Measurements from ENCODE around the gene DDX1. TPM values are rescaled to one million over a fixed set of nuclear protein-coding genes. Genes with fewer than 3 reads are reported as not detected.
"Not testable (repeated sequence)": the region's sequence is repeated elsewhere in the genome, so short reads cannot be mapped to it uniquely, and the experiment has no call there.

DDX1 gene
- total RNA-seq, 3 donors from 2014 or later = 70.7 to 96.7 (median 72.4) TPM

DNA sequence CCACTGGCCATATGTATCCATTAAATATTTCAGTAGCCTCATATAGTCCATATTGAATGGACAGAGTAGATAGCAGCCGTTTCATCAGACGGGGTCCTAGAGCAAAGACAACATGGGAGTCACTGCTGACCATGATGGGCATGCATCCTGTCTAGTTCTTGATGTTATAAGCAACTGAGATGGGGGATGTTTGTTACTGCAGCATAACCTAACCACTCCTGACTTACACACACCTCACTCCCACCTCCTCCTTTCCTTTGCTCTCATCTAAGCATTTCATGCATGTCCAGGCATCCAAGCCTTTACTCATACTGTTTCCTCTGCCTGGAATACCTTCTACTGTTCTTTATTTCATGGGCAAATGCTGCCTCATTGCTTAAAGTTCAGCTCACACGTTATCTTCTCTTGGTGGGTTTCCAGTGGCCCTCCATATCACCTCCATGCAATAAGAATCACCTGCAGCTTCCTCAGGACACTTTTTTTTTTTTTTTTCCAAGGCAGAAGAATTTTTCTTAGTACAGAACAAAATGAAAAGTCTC lies 87.8 kb downstream of the DDX1 start:
- DNase-seq = no peak
- H3K36me3 ChIP-seq (ENCODE audit: low read depth) = no peaks in the 10 kb centered on the region
- no peaks in the 10 kb centered on the region for H3K9me3 ChIP-seq
- TF ChIP-seq CTCF (IDR thresholded peaks at IDR 0.05) = no peak
- no peaks in the 10 kb centered on the region for H3K4me1 ChIP-seq (ENCODE audit: low read depth)
- intact Hi-C loops (cut with DNase I, micrococcal nuclease) = no loop called here
- no peak overlapping the region for H3K4me3 ChIP-seq
- ATAC-seq = no peak

GRCh38 chr2:15680132-15680531 lies 88.5 kb downstream of the DDX1 start:
- H3K9me3 ChIP-seq; intact Hi-C loops (cut with DNase I, micrococcal nuclease); H3K36me3 ChIP-seq (ENCODE audit: low read depth); DNase-seq; ATAC-seq; H3K4me1 ChIP-seq (ENCODE audit: low read depth); H3K4me3 ChIP-seq: not testable (repeated sequence)

Other genes with a start within 250 kb of the DDX1 start
- 10 to 100 TPM; 25.8 to 50.2 (median 32.8) TPM for gene NBAS, start 30.5 kb upstream of the DDX1 start, total RNA-seq

Measured in mucosa of descending colon (tissue), 3 donors.